Activated T-cell treated with anti-CD3 and anti-CD28 coated beads for 24 hours (primary cell): ENCODE results near the gene THSD7A.

Experiments used
- DNase-seq: peaks from one replicate; pipeline ENCODE4 v3.0.0-alpha.2; 2020; ENCODE audit warnings: low read depth

The THSD7A gene

DNA sequence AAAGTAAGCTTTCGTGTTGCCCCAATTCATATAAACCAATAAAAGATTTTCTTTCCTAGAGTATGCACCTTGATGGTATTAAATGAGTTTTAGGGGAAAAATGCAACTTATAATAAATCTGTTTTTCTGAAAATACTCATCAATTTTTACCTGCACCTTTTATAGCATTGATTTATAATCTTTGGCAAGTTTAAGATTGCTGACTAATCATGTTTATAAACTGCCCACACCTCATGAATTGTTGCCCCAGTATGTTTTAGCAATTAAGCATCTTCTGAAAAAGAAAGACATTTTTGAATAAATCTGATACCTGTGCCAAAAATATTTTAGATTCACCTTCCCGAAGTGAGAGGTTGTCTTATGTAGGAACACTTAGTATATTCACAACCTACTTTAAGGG is 420.0 kb downstream of the THSD7A start:
- DNase-seq = no peak

DNA sequence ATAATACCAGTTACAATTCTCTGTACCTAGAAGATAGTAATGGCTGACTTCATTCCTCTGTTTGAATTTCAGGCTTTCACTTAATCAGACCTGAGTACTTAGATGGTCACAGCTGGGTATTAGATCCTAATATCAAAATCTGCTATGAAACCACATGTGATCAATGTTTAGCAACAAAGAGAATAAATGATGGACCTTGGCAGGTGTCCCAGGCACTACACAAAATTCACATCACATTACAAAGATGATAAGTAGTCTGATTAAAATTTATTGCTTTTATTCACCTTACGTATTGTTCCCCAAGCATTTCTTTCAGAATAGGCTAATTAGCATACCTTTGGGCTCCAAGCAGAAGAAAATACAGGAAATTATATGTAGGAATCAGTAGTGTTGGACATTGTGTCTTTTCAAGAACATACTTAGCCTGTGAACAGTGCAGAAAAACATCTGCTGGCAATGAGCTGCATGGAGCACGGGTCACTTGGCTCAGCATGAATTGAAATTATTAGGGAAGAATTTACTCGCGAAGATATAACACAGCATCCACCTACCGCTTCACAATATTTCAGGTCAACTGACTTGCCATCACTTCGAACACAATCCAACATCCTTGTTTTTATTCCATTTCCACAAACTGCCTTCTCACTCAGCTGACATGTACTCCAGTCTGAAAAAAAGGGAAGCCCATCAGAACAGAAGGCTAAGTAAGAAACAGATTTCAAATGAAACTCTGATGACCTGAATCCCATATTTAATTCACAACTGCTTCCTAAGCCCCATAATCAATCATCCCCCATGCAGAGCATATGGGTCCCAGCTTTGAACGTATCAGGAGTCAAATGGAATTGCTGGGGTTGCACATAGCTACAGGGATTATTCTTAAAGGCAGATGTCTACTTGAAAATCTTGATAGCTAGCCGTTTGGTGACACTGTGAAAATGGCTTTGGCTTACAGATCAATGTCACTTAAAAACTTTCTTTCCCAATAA is 421.0 kb downstream of the THSD7A start:
- DNase-seq = no peak

DNA sequence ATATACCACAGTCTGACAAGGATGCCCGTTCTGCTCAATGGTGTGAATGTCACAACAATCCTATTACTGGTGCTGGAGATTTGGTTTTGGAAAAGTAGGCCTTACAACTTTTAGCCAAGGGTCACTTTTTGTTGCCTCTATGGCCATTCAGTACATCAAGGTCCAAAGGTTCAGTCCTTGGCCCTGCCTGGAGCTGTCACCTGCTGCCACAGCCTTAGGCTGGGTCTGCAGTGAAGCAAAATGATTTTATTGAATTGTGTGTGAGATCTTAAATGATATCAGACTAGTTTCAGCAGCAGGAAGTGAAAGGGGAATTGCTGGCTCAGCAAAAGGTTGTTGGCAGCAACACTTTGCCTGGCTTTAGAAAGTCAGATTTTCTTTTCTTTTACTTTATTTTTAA is 427.6 kb downstream of the THSD7A start:
- DNase-seq = no peak

DNA sequence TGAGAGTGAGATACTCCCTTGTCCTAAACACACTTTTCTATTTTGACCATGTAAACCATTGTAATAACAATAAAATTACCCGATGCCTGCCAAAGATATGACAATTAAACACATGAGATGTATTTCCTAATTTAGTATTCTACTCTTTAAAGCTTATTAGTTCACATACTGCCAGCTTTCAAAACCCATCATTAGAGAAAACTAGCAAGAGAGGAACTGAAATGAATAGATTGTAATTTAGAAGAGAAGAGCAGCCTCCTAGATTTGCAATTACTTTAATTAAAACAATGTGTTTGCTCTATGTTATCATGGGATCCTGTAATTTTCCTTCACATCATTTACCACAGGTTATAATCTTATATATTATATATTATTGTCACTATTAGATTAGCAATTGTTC is 428.2 kb downstream of the THSD7A start:
- DNase-seq = no peak

DNA sequence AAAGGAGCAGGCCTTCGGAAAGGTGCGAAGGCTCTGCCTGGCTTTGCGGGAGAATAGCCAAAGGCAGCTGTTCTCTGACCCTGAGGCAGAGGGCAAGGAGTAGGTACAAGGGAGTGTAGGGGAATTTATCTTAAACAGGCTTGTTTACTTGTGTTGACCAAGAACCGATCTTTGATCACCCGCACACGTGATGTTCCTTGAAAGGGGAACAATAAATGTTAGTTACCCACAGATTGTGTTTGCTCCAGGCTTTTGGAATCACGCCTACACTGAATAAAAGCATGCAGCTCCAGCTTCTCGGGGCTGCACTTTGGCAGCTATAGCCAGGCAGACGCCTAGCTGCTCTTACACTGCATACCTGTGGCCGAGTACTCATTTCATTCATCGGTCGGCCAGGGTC is 437.6 kb downstream of the THSD7A start:
- DNase-seq = no peak

DNA sequence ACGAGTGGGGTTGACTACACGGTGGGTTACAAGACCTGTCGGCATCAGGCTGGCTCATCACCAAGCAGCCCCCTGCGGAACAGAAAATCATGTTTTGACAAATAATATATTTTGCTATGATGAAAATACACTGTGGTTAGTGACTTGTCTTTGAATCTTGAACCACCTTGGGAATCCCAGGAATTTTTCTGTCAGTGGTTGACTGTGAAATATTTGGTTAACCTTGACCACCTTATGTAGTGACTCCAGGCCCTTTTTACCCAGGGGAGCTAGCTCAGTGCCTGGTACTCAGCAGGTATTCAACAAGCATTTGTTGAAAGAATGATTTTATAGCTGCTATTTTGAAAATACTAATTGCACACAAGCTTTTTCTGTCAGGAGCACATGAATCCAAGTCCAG is 452.4 kb downstream of the THSD7A start:
- no peak for DNase-seq

DNA sequence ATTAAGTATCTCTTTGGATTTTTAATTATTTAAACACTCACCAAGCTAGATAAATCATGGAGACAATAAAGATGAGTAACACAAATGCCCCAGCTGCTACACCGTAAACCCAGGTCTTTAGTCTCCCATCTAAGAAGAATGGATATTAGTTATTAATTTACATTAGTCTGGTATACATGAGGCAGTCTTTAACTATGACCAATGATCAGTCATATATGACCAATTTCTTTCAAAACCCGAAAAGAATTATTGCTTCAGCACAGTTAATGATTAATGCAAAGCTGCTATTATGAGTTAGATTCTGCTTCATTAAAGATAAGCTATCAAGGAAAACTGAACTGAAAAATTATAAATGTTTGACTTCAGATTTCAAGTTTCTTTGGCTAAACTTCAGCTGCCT is 455.5 kb downstream of the THSD7A start:
- no peak for DNase-seq

DNA sequence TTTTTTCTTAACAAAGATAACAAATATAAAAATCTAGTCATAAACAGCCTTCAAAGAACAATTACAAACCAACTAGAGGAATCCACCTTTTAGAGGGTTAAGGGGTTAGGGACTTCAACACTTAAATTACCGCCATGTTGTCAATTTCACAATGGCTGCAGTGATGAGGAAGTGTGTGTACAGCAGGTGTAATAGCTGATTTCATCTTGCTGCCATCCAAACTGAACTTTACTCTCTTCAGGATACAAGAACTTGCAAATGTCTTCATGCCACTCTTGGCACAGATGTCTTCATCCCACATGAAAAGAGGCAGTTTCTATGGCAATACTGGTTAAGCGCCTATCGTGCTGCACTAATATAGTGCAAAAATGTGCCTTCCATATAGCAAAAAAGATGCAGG is 457.4 kb downstream of the THSD7A start:
- no peak for DNase-seq

DNA sequence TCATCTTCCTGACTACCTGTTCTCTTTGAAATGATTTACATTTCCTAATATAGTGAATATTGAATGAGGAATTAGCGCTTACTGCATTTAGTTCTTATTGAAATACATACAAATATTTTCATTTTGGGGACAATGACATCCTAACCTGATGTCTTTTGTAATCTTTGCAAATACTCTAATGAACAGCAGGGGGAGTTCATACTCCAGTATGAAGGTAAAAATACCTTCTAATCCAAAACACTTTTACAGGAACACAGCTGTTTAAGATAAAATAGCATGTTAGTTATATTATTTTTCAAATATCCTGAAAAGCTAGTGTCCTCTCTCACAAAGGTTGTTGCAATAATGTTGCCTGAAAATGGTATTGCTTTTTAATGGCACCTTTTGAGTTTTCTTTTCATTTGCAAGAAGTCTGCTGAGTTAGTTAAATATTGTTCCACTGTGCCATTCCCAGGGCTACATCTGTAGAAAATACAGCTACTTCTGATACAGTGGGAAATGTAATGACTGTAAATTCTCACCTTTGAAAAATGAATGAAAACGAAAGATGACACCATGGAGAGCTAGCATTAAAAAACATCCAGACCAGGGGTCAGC is 458.4 kb downstream of the THSD7A start:
- no peak for DNase-seq

DNA sequence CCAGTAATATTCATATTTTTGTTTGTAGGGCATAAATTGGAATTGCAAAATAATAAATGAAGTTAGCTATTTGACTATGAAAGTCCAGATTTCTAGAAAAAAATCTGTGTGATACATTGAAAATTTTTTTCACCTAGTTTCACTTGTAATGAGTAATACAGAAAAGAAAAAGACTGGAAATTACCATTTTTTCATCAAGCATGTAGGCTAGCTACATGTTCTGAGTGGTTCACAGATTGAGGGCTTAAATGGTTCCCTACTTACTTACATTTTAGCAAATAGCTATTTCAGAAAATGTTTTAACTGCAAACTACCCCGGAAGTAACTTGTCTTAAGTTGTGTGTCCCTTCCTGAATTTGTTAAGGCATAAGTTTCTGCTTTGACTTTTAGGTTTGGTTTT is 462.3 kb downstream of the THSD7A start:
- no peak for DNase-seq

DNA sequence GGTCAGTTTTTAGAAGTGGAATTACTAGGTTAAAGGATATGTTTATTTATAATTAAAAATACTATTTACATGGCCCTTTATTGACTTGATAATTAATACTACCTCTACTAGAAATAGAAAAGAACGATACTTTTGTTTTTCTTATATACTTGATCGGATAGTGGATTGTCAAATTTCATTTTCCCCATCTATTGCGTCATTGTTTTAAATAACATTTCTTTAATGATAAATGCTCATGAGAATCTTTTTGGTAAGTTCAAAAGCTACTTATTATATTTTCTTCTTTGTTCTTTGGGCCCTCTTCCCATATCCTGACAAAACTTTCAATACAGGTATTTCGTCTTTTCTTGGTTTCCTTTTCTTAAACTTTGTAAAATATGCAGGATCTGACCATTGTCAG is 465.9 kb downstream of the THSD7A start:
- DNase-seq = no peak

DNA sequence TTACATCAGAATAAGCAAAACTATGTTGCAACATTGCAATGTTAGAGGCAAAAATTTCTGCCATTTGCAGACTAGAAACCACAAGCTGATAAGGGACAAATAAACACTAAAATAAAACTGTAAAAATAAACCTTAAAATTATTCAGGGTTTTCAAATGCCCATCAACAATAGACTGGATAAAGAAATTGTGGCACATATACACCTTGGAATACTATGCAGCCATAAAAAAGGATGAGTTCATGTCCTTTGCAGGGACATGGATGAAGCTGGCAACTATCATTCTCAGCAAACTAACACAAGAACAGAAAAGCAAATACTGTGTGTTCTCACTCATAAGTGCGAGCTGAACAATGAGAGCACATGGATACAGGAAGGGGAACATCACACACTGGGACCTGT is 473.4 kb downstream of the THSD7A start:
- no peak for DNase-seq

DNA sequence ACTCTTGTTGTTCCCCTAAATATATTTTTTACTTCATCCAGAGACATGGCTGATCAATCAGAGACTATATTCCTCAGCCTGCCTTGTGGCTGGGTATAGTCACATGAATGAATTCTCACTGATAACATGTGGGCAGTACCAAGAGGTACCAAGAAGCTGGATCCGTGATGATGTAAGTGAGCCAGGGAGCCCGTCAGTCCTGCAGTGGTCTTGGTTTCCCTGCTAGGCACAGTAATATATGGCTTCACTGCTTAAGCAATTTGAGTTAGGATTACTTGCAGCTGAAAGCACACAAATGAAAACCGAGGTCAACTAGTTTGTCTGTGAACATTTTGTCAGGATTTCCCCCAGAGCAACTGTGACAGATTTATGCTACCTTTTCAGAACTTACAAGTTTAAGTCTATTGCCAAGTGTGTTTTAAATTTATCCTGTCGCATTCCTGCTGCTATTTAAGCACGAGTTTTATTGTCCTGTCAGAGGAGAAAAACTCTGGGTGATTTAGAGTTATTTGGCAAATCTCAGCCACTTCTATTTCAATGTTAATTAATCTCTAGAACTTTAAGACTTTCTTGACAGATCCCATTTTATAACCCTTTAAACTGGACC is 476.5 kb downstream of the THSD7A start:
- no peak for DNase-seq

DNA sequence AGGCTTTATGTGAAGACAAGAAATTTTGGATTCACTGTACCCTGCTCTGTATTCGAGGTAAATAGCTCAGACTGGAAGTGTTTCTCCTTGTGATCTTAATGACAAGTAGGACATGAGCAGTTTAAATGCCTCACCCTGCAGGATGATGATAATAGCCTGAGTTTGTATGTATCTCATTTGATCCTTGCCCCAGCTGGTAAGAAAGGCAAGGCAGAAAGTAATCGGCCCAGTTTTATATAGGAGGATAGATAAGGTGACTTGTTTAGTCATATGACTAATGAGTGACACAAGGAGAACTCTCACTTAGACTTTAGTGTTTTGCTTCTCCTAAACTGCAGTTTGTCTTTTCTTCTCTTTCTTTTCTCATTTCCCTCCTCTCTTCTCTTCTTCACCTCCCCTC is 485.7 kb downstream of the THSD7A start:
- no peak for DNase-seq

DNA sequence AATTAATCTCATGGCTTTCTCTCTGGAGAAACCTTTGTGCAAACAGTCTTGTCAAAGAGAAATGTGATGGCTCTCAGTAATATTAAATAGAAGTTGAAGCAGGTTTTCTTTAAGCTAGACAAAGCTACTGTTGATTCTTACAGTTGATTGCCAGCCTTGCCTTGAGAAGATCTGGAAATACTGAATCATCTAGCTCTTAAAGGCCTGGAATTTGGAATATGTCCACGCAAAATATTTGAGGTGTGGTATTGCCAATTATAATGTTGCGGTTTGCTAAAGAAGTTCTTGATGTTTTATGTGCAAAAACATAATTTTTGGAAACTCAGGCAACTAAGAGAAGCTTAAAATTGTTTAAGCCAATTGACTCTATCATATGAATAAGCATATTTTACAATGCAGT is 486.4 kb downstream of the THSD7A start:
- no peak for DNase-seq

DNA sequence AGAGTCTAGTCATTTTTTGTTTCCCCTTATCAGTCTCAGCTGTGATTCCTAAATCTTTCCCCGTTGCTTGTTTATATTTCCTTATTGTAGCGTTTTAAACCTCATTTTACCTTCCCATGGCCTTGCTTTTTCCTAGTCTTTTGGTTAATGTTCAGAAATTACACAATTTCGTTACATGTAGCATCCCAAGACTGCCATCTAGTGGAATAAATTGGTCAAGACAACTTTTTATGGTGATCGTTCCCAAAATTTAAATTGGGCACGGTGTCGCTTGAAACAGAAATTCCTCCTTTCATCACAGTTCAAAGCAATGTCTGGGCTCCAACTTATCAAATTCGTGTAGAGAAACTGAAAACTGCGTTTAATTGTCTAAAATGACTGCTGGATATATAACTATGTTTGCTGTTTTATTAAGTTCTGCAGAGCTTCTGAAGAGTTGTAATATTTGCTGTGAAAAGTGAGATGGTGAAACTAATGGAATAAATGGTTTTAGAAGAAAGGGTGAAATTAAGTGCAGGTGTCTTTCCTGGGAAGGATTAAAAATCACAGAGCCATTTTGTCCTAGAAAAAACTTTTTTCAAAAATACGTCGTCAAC is 488.1 kb downstream of the THSD7A start:
- no peak for DNase-seq

DNA sequence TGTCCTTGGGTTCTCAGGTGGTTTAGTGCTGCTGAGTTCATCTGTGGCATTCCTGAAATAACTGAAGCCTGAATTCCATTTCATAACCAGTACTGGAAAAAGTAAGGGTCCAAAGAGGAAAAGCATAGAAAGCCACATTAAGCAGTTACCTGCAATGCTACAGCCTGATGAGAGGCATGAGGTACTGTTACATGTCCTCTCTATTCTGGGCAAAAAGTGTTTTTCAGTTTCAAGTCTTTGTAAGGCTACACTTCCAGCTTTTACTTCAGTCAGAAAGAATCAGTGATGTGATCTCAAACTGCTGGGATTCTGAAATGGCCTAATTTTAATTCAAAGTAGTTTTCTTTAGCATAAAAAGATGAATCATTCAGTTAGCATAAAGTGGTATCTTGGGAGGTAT is 488.9 kb downstream of the THSD7A start:
- no peak for DNase-seq

DNA sequence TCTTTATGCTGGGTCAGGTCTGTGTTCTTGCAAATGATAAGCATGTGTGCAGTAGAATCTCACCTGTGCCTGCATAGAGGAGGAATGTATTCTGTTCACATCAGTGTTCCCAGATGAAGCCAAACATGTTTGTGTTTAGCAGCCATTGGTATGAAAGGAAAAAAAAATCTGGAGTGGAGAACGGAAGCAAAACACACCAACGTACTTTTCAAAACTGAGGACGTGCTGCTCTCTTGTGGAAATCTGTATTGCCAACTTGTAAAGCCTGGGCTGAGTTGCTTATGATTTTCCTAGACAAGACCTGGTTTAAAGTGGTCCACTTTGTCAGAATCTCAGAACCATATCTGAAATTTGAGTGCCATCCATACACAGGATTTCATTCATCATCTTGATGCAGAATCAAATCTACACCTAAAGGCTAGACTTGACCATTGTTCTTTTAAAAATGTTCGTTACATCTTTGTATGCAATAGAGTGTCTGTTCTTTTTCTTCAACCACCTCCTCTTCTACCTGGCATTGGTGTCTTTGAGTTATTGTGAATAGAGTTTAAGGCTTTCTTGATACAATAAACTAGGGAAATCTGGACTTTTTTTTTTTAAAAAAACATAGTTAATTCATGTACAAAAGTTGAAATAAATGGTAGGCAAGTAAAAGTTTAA is 490.6 kb downstream of the THSD7A start:
- no peak for DNase-seq

DNA sequence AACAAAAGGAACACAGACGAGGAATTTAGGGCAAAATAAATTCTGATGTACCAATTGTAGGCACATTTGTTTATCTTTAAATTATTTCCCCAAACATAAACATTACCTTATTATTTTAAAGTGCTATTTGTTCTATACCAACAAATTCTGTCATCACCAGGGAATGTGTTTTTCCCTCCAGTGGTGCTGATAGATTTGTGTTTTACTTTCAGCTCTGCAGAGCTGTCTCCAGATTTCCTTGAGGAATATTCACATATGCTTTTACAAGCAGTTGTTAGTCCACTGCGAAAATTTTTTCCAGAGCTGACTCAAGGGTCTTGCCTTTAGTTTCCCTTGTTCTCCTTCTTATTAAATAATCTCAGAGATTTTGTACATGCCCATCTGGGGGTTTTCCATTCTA is 495.6 kb downstream of the THSD7A start:
- DNase-seq = no peak

DNA sequence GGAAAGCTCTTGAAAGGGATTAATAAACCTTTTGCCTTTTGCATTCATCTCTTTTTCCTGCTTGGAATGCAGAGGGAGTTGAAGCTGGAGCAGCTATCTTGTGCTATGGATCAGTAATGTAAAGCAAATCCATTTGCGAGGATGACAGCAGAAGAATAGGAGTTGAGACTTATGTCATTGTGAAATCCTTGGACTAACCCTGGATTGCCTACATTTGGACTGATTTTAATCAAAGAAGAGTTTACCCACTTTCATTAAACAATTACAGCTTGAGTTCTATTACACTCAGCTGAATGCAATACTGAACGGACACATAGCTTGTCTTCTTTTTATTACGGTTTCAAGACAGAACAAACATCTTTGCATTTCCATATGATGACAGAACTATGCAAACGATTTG is 496.1 kb downstream of the THSD7A start:
- no peak for DNase-seq

DNA sequence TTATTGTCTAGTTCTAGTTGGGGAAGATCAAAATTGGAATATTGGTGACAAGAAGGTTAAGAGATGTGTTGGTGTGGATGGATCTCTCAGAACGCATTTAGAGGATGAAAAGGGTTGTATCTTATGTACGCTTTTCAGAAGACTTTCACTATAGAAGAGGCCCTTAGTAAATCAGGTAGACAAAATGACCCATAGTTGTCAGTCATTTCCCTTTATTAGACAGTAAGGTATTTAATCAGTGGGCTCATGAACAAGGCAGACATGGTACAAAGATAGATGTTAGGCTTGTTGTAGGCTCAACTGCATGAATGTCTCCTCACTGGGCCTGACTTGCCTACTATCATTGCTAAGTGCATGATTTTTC is 499.2 kb downstream of the THSD7A start:
- no peak for DNase-seq

DNA sequence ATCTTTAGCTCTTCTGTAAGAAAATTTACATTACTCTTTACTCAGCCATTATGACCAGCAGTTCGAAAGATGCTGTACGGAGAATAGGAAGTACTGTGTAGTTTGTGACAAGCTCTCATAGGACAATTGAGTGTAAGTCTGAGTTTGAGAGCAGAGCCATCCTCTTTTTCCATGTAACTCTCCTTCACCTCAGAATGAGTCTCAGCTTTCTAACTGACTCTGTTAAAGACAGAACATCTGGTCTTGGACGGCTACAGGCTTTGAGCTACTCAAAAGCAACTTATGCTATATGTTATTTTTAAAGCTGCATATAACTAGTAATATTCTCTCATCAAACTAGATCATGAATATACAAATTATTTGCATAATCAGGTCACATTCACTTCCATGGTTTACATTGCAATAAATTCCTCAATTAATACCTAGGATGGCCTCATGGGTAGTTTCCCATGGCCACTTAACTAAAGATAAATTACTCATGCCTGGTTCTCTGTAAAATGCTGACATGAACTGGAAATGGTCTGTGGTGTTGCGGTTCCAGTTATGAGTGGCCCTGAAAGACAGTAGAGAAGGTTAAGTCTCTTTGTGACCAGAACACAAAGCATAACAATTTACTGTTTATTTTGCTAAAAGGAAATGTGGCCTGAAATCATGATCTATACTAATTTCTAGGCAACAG is 499.7 kb downstream of the THSD7A start:
- no peak for DNase-seq
